ENCODE results near the gene KRT5. TPM values are rescaled to one million over a fixed set of nuclear protein-coding genes. Genes with fewer than 3 reads are reported as not detected.

Gene KRT5
- total and polyA plus RNA-seq, 4 donors, result 15.8 to 49.4 (median 33.7) TPM

DNA sequence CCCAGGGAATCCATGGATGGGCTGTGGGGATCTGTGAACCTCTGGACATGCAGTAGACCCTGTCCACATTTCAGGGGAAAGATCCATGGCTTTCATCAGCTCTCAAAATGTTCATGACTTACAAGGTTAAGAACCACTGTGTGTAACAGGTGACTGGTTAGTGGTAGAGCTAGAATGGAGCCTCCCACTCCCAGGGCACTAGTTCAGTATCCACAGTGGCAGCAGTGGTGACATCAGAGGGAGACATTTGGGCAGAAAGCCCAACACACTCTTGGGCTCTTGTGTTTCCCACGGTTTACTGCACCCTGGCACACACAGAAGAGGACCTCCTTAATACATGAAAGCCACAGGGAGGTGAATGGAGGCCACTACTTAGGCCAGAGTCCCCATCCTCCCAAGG lies 44.4 kb upstream of the KRT5 start:
- Histone ChIP-seq H3K9me3 (ENCODE audit: control insufficient read depth in 4 of 4, insufficient read depth in 3 of 4, low read length in 3 of 4) (no peaks in the 10 kb centered on the region), H3K36me3 (ENCODE audit: control insufficient read depth in 4 of 4, insufficient read depth in 4 of 4, low read length in 4 of 4) (no peaks in the 10 kb centered on the region), H3K27me3 (ENCODE audit: control insufficient read depth in 3 of 3, insufficient read depth in 3 of 3, low read length in 2 of 3) (peaks cover 0 to 18% (median 0%) of the 10 kb centered on the region in 3 donors), H3K4me1 (ENCODE audit: control insufficient read depth in 5 of 5, insufficient read depth in 5 of 5, low read length in 5 of 5) (no peaks in the 10 kb centered on the region), H3K27ac (ENCODE audit: low read depth in 1 of 2, low read length in 1 of 2) (no peak overlapping the region), H3K9ac (ENCODE audit: insufficient read depth in 1 of 2, low read length in 2 of 2) (no peak overlapping the region), H3K4me3 (no peak overlapping the region)
- TF ChIP-seq, protein P1, sequence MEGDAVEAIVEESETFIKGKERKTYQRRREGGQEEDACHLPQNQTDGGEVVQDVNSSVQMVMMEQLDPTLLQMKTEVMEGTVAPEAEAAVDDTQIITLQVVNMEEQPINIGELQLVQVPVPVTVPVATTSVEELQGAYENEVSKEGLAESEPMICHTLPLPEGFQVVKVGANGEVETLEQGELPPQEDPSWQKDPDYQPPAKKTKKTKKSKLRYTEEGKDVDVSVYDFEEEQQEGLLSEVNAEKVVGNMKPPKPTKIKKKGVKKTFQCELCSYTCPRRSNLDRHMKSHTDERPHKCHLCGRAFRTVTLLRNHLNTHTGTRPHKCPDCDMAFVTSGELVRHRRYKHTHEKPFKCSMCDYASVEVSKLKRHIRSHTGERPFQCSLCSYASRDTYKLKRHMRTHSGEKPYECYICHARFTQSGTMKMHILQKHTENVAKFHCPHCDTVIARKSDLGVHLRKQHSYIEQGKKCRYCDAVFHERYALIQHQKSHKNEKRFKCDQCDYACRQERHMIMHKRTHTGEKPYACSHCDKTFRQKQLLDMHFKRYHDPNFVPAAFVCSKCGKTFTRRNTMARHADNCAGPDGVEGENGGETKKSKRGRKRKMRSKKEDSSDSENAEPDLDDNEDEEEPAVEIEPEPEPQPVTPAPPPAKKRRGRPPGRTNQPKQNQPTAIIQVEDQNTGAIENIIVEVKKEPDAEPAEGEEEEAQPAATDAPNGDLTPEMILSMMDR (IDR thresholded peaks at IDR 0.05; ENCODE audit: control extremely low read depth, extremely low read depth), result no peak
- no peak for ATAC-seq (ENCODE audit: insufficient read depth, low FRiP score)
- WGBS, 2 donors, result 33 to 46% methylated on average over 1 of the region's 1 CpG
- no peak for DNase-seq

DNA sequence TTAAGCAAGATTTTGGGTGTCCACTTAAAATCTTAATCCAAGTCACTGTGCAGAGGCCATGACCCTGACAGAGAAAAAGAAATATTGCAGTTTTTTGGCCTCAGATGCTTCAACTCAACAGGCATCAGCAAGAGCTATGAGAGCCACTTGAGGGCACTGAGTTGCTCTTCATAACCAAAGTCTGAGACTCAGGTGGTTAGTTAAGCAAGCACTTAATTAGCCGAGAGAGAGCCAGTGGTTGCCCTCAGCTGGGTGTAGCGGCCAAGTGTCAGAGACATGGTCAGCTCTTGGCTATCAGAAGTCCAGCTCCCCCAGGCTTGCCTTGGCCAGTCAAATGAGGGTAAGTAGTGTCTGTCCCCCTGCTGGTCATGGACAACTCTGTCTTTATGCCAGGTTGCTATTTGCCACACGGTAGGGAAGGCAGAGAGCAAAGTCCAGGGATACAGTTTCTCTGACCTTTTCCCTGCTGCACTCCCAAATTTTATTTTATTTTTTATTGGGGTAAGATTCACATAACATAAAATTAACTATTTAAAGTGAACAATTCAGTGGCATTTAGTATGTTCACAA lies 41.8 kb upstream of the KRT5 start:
- no peaks in the 10 kb centered on the region for H3K9me3 ChIP-seq (ENCODE audit: control insufficient read depth in 4 of 4, insufficient read depth in 3 of 4, low read length in 3 of 4)
- no peak overlapping the region for H3K27ac ChIP-seq (ENCODE audit: low read depth in 1 of 2, low read length in 1 of 2)
- peaks cover 0 to 18% (median 0%) of the 10 kb centered on the region in 3 donors for H3K27me3 ChIP-seq (ENCODE audit: control insufficient read depth in 3 of 3, insufficient read depth in 3 of 3, low read length in 2 of 3)
- H3K4me1 ChIP-seq (ENCODE audit: control insufficient read depth in 5 of 5, insufficient read depth in 5 of 5, low read length in 5 of 5), result no peaks in the 10 kb centered on the region
- DNase-seq (no peak), ATAC-seq (ENCODE audit: insufficient read depth, low FRiP score) (peak; percentile 17)
- TF ChIP-seq, protein P1 (IDR thresholded peaks at IDR 0.05; ENCODE audit: control extremely low read depth, extremely low read depth), result no peak
- no peaks in the 10 kb centered on the region for H3K36me3 ChIP-seq (ENCODE audit: control insufficient read depth in 4 of 4, insufficient read depth in 4 of 4, low read length in 4 of 4)
- WGBS, 2 donors, result 54 to 72% methylated on average over 3 of the region's 3 CpGs
- no peak overlapping the region for H3K9ac ChIP-seq (ENCODE audit: insufficient read depth in 1 of 2, low read length in 2 of 2)
- no peak overlapping the region for H3K4me3 ChIP-seq

DNA sequence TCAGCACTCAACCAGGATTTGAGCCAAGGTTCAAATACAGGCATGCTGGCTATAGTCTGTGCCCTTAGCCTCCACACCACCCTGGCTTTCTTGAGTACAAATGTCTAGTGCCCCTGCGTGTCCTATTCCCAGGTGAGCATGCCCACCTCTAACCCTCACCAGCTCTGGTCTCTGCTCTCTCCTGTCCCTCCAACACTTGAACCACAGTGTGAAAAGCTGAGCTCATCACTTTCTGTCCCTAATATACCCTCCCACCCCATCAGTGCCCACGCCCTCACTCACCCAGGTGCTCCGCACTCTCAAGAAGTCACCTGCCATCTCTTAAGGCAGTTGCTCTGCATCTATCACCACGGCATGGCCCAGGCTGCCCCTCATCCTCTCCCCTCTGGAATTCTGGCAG lies 39.8 kb upstream of the KRT5 start:
- no peak overlapping the region for H3K9ac ChIP-seq (ENCODE audit: insufficient read depth in 1 of 2, low read length in 2 of 2)
- peaks cover 0 to 16% (median 0%) of the 10 kb centered on the region in 3 donors for H3K27me3 ChIP-seq (ENCODE audit: control insufficient read depth in 3 of 3, insufficient read depth in 3 of 3, low read length in 2 of 3)
- no peak for ATAC-seq (ENCODE audit: insufficient read depth, low FRiP score)
- H3K4me1 ChIP-seq (ENCODE audit: control insufficient read depth in 5 of 5, insufficient read depth in 5 of 5, low read length in 5 of 5), result no peaks in the 10 kb centered on the region
- WGBS, 2 donors, result 73 to 78% methylated on average over 4 of the region's 4 CpGs
- DNase-seq, result no peak
- no peaks in the 10 kb centered on the region for H3K9me3 ChIP-seq (ENCODE audit: control insufficient read depth in 4 of 4, insufficient read depth in 3 of 4, low read length in 3 of 4)
- TF ChIP-seq, protein P1 (IDR thresholded peaks at IDR 0.05; ENCODE audit: control extremely low read depth, extremely low read depth), result no peak
- H3K4me3 ChIP-seq, result no peak overlapping the region
- H3K27ac ChIP-seq (ENCODE audit: low read depth in 1 of 2, low read length in 1 of 2), result no peak overlapping the region
- no peaks in the 10 kb centered on the region for H3K36me3 ChIP-seq (ENCODE audit: control insufficient read depth in 4 of 4, insufficient read depth in 4 of 4, low read length in 4 of 4)

Data from lung (tissue), 12 donors.